Measurements from ENCODE around the gene C9orf78.

- no peak for TF ChIP-seq CTCF (IDR thresholded peaks at IDR 0.05)
- no peak for TF ChIP-seq POLR2AphosphoS5 (IDR thresholded peaks at IDR 0.05)
These were observed 25.8 kb upstream of the C9orf78 start for GRCh38 chr9:129860653-129861446.

Measured in suprapubic skin (tissue), 3 donors.